HG02970 (cell line): Measurements from ENCODE around the gene WASL.

ENCODE experiments used
- ATAC-seq: cut with Tn5 transposase; IDR thresholded peaks from one replicate; pipeline ENCODE4 v1.9.1; 2021; ENCODE audit warnings: mild to moderate bottlenecking, moderate library complexity, moderate number of reproducible peaks; ENCODE audit not compliant: unreplicated experiment, low FRiP score

The WASL gene

DNA sequence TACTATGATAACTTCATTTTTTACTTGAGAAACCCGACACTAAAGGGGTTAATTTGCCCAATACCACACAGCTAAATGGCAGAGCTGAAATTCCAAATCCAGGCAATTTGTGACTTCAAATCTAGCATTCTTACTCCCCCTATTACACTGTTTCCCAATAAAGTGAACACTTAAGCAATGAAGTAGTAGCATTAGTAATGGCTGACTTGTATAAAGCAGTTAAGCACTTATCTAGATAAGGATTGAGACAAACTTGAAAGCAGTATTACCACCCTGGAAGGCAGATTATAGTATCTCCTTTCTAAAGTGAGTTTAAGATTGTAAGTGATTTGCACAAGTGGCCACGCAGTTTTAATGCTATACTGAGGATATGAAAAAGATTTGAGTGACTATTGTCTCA is 39.3 kb downstream of the WASL start:
- ATAC-seq: no peak

DNA sequence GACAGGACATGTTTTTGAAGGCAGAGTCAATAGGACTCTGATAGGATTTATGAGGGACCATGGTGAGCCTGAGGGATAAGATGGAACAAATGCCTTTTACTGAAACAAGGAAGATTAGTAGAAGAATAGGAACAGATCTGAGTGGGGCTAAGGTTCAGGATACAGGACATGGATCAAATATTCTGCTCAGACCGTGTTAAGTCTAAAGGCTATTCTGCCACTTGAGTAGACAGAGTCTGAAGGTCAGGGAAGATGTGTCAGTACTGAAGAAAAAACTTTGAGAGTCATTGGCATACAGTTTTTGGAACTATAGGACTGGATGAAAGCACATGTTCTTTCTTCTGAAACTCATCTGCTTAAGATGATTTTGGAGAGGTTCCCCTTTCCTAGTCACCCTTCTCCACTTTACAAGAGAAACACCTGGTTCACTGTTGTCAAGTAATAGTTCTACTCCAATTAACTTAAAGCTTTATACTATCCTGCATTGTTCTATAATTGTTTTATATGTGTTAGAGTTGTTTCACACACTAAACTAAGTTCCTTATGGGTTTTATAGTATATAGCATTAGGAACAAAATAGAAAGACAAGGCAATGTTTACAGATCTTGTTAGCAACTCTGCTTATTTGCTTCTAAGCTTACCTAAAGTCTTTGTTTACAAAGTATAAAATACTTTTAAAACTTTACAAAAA is 43.4 kb downstream of the WASL start:
- ATAC-seq: no peak

DNA sequence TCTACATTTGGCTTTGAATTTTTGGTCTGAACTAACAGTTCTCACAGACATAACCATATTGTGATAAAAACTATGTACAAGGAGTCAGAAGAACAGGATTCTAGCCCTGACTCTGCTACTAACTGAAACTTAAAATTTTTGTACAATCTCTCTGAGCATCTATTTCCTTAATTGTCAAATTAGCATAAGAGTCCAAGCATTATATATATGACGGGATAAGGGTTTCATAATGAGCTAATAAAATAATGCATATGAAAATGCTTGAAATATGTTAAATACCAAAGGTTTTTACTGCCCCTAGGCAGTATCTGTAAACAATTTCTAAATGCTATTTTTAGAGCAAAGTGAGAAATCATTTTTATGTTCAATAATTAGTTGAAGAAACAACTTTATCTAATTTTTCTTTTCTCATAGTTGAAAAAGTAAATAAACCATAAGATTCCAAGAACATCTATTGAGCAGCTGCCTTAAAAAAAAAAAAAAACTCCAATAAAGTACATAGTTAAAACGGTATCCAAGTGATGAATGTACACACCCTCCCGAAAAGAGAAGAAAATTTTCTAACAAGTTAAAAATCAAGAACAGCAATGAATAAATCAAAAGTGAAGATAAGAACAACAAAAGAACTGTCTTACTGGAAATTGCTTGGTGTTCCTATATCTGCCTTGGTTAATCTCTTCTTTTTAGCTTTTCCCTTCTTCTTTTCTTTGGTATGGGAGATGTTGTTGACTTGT is 52.7 kb downstream of the WASL start:
- ATAC-seq: no peak

DNA sequence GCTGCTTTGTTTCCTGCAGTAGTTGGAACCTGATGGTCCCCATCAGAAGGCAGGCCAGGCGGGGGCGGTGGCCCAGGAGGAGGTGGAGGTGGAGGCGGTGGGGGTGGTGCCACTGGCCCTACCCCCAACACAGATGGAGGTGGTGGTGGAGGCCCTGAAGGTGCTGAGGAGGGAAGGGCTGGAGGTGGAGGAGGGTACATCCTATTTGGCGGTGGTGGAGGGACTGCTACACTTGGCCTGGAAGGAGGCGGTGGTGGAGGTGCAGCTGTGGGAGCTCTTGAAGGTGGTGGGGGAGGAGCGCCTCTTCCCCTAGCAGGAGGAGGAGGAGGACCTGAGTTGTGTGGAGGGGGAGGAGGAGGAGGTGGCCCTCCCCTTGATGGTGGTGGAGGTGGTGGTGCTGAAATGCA is 56.3 kb downstream of the WASL start:
- ATAC-seq: no peak

DNA sequence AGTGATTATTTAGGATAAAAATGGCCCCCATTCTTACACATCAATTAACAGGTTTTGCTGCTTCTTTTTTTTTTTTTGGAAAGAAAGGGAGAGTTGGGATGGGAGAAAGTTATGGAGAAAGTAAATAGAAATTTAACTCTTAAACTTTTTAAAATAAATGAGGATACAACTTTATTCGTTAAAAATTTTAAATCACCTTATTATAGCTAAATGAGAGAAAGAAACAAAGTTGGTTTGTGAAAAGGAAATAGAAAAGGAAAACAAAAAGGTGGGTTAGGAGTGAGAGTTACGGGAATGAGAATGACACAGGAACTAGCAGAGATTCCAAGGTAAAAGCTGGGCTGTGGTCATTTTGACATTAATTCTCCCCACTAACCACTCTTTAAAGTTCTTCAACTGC is 58.3 kb downstream of the WASL start:
- ATAC-seq: no peak

DNA sequence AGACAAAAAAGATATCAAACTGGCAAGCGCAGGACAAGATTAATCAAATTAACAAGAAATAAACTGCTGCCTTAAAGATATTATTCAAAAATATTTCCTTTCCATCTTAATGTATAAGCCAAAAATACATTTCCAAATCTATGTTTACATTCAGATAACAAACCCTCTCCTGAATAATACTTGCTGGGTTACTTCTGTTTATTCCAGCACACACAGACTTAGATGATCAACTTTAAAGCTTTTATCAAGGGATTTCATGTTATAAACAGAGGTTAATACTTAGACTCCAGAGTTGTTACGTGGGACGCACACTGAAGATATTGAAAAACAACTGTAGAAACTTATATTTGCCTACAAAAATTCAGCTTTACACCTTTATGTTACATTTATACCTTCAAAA is 59.6 kb downstream of the WASL start:
- ATAC-seq: no peak

DNA sequence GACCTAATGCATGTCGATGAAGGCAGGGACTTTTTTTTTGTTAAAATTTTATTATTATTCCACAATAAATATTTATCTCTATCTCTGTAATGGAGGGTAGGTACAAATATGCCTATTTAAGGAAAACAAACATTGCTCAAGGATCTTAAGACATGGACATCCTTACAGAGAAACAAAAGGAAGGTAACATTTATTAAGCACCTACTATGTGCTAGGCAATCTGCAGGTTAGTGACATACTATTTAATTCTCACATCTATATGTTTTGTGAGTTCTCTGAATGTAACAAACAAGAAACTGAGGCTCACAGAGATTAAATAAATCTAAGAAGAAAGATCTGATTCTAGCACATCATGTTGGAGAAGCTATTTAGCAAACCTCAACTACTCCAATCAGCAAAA is 61.1 kb downstream of the WASL start:
- ATAC-seq: no peak

DNA sequence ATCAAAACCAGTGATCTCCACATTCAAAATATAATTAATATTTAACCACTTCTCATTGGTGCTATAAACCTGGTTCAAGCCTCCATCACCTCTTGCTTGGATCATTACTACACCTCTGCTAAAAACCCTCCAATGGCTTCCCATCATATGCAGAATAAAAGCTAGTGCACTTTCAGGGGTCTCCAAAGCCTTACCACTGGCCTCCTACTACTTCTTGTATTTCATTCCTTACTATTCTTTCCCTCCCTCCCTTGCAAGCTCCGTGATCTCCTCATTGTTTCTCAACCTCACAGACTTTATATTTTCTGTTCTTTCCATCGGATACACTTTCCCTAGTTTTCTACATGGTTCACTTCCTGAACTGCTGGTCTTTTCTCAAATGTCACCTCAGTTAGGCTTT is 61.6 kb downstream of the WASL start:
- no peak for ATAC-seq

DNA sequence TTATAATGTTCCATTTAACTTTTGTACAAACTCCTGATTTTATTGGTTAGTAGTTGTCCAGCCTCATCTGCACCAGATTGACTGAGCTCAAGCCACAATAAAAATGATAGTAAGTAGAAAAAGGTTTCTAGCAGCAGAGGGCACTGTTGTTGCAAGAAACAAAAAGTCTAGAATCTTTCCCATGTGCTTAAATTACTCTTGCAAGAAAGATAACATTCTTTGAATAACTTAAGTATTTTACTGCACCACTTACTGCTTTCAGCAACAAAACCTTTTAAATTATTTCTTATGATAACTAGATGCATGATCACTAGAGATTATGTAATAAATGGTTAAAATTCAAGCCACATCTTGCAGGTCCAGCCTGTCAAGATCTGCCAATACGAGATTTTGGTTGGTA is 66.1 kb downstream of the WASL start:
- ATAC-seq: no peak

DNA sequence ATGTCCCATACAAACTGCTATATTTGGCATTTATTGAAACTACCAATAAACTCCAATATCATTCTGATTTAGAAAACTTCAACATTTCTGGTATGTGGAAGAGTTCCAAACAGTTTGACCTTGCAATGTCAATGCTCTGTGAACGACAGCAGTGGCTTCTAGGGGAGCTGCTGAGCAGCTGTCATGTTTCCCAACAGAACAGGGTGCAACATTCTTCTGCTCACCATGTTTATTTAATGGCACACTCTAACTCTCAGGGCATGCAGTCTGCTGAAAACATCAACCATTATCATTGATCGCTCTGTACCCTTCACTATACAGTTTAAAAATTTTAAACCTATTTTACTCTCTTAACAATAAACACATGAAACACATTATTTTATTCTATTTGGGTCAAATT is 67.2 kb downstream of the WASL start:
- no peak for ATAC-seq

DNA sequence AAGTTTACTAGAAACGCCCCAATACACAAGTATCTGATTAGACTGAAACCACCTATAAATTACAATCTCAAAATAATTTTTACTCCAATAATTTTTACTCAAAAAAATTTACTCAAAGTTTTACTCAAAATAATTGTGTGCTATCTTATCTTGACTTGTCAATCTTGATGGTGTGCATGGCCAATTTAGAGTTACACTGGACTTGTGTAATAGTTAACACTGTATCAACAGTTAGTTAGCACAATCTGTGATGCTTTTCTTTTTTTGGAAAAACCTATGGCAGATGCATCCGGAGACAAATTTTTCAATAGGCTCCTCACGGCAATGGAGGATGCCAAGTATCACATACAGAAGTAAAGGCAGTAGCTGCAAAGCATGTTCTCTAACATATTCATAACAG is 68.2 kb downstream of the WASL start:
- ATAC-seq: no peak

DNA sequence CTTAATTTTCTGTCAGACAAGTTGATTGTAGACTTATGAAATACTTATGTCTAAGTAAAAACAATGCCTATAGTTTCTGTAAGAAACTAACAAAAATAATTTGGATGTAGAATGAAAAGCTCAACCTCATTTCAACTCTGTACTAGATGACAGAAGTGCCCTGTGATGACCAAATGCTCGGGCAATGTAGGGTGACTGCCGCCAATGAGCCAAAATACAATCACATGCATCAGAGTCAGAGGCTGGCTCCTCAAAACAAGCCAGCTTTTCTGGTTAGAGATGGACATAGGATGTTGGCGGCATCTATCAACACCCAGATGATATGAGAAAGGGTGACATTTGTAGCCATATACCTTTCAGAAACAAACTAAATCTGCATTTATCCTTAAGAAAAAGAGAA is 69.2 kb downstream of the WASL start:
- no peak for ATAC-seq

DNA sequence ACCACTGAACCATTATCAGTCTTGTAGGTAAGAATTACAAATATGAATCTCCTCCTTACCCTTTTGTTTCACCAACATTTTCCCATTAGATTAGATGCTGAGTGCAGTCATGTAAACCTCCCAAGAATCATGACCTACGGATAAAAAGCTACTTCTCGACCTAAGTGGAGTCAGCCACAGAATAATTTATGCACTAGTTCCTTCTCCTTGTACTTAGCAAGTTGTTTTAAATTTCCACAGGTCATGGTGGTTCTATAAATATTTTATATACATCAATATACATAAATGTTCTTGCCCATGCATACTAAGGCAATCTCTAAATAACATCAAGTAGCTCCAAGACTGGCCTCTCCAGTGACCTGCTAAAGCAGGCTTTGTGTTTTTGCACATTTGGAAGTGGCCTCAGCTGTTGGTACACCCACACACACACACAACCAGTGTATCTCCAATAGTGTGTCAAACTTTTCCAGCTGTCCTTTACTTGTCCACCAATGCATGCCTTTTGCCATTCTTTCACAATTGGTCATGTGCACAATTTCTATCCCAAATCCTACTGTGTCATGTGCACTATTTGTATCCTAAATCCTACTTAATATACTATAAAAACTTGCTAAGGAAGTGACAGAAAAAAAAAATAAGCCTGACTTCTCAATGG is 71.6 kb downstream of the WASL start:
- ATAC-seq: no peak

DNA sequence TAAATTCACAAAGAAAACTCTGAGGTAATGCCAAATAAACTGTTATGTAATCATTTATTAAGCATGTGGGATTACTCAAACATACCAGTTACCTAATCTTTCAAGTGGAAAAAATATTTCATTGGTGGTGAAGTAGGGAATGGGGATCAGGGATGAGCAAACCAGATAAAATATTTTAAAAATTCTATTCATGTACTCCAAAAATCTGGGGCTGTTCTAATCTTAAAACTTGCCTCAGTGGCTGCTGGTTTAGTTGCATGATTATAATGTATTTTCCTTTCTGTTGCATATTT is 73.7 kb downstream of the WASL start:
- ATAC-seq: no peak

DNA sequence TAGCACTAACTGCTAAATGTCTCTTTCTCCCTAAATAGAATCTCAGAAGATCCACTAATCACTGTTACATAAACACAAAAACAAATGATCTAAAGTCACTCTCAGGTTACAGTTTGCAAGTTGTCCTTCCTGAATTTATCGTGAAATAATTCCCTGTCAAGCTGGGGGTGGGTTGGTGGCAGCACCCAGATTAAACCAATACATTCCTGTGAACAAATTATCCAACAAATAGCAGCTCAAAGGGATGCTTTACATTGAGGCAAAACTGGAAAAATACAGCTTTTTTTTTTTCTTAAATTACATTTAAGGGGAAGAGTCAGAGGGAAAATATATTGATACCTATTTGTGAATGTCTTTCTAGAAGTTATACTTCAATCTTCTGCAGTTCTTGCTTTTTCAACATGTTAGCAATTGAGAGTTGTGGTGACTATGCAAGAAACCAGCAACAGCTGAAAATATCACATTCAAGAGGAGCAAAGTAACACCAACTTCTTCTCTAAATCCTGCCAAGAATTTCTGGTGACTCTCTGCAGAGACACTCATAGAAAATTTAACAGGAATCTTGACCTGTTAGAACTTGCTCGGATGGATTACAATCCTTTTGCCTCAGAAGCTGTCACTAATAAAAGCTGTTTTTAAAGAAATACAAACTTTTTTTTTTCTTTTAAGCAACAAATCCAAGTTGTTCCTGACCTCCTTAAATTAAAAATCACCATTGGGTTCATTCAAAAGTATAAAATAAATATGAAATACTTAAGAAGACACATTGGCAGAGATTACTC is 74.2 kb downstream of the WASL start:
- ATAC-seq: no peak

DNA sequence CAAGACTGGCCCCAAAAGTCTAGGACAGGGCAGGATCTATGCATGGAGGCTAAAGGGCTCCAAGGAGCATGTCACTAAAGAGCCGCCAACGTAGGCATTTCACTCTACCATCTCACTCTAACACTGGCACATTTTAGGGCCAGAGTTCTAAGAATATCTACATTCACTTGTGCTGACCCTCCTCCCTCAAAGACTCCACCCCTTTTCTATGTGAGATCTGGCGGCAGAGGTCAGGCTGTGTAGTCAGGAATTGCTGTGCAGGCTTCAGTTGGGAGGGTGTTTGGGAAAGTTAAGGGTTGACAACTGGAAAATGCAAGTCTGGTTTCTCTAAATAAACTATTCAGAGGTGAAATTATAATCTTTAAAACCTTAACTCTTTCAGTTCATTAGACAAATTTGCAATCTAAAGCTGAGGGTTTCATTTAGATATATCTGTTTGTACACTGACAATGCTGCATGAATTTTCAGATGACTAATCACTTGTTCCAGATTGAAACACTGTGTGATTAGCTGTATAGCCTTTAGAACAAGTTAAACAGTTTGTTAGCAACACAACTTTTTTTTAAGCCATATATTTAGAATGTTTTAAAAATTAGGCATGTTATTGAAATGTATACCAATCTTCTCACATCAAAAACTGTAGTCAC is 74.9 kb downstream of the WASL start:
- ATAC-seq: no peak

DNA sequence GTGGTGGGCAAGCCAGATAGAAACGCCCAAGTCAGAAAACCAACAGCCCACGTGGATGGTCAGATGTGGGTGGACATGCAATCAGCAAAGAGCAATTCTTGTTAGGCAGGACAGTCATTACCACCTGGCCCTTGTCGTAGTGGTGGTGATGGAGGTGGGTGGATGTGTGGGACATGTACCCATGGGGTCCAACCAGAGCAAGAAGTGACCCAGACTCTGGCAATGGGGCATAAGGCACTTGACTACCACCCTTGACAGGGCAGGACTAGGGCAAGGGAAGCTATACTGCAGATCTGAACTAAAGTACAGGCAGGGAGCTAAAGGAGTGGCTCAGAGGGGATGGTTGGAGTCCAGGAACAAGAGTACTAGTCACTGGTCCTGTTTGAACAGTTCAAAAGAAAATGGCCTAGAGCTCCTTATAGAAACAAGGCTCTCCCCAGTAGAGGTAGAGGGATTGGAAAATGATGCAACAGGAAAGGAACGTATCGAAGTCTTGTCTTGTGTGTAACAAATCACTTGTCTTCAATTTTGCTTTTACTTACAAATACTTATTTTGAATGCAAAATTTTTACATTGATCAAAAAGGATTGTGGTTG is 75.6 kb downstream of the WASL start:
- ATAC-seq: no peak

DNA sequence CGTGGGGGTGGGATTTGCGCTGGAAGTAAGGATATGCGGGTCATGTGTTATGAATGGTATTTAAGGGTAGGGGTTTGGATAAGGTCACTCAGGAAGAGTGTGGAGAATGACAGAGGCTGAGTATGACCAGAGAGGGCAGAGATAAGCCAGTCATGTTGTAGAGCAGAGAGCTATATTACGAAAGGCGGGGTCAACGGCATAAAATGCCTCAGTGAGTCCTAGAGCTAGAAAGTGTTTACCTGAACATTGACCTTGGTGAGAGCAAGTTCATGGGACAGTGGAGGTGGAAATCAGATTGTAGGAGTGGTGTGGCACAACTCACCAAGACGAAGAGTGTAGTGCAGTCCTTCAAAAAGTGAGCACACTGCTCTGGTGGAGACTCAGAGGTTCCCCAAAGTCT is 79.3 kb downstream of the WASL start:
- ATAC-seq: no peak

DNA sequence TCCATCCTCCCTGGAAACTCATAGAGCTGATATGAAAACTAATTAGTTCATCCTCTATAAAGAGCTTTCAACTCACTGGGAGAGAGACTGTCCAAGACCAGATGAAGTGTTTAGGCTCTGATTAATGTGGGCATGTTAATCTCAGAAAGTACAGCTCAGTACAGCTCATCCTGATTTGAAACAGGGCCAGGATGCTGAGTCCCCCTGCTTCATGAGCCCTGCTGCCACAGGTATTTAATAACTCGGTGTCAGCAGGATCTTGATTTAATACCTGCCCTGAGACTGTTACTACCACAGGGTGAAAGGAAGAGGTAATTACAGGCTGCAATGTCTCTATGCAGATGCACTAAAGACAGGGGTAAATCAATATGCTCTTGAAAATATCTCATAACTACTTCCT is 82.3 kb downstream of the WASL start:
- ATAC-seq: no peak

DNA sequence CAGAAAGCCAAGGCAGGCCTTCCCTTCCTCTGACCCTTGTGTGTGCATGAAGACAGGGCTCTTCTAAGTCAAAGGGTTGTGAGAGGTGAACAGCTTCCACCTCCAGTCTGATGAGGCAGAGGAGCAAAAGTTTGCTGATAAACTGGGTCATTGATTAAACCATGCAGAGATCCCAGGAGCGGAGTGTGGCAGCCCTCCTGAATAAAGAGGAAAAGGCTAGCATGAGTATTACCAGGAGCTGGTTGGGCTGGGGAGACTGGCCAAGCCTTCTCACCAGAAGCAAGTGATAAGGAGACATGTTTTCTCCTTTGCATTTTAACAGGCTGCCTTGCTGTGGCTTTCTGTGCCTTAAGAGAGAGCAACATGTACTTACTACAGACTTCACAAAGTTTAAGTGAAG is 82.9 kb downstream of the WASL start:
- ATAC-seq: no peak
